GM19372 (cell line): ENCODE results near the gene RCAN2.

Experiments used
- ATAC-seq: cut with Tn5 transposase; IDR thresholded peaks from one replicate; pipeline ENCODE4 v1.9.1; 2021; ENCODE audit warnings: mild to moderate bottlenecking, low read depth, moderate library complexity; ENCODE audit not compliant: unreplicated experiment

RCAN2 gene

DNA sequence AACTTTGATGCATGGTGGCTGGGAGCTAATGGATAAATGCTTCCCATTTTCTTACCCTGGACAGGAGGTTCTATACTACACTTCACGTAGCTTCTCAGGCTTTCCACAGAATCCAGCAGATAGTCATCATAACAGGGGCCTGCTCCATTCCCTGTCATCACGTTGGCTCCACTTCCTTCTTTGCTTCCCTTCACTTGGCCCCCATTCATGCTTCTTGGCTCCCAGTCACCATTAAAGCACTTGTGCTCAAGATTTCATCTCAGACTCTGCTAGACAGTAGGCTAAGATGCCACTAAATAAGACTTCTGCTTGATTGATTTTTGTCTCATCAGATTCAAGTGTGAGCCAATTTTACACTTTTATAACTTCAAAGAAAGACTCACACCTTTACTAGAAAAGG, 186.0 kb downstream of the RCAN2 start:
- ATAC-seq = no peak

GRCh38 chr6:46302816-46303215, 188.4 kb downstream of the RCAN2 start:
- no peak for ATAC-seq

DNA sequence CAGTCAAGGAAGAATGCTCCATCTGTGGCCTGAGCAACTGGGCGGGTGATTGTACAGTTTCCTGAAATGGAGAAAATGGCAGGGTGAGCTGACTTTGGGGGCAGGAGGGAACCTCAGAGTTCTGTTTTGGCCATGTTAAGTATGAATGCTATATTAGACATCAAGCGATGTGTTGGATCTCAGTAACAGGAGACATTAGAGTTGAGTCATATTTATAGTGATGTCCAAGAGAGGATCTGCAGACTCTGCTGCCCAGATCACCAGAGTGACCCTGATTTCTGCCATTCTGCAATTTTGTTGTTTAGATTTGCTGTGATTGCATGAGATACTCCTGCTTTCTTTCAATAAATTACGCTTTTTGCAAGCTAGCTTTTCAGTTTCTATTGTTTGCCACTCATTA, 189.1 kb downstream of the RCAN2 start:
- no peak for ATAC-seq

GRCh38 chr6:46299253-46299652, 192.0 kb downstream of the RCAN2 start:
- ATAC-seq = no peak

GRCh38 chr6:46296586-46296985, 194.7 kb downstream of the RCAN2 start:
- no peak for ATAC-seq

DNA sequence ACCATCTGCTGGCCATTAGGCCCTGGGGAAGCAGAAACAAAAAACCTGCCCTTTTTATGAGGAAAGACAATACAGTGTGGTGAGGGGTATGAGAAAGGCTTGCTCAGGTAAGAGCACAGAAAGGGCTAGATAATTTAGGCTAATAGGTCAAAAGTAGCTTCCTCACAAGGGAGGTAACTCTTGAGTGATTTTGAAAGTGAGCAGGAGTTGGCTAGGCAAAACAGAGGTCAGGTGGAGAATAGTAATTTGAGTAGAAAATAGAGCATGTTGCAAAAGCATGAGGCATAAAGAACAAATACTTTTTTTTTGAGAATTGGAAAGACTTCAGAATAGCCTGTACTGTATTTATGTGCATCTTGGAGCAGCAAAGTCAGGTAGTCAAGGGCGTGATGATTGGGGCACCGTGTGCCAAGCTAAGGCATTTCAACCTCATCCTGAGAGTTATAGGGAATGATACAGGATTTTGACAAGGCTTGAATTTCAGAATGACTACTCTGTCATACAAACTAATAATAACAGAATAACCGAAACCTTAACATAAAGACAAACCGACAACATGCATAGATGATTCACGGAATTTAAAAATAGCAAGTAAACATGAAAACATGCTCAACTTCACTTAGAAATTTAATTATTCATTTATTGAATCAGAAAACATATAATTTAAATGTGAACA, 197.5 kb downstream of the RCAN2 start:
- ATAC-seq = no peak

DNA sequence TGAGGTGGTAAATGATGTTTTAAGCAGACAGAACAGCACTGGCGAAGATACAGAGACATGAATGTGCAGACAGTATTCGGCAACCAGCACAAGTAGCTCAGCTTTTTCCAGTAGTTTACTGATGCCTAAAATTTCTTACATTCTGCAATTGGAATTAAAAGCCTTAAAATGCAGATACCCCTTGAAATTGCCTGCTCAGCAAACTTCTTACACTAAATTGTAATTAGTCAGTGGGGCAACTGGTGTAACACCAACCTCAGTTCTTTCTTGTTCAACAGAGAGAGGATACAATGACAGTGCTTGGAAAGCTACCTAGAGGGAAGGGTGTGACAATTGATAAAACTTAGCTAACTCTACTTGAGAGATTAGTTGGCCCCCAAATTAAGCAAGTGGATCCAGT, 199.4 kb downstream of the RCAN2 start:
- no peak for ATAC-seq

GRCh38 chr6:46291275-46291633, 200.0 kb downstream of the RCAN2 start:
- ATAC-seq = no peak

GRCh38 chr6:46290421-46291274, 200.6 kb downstream of the RCAN2 start:
- ATAC-seq = no peak

DNA sequence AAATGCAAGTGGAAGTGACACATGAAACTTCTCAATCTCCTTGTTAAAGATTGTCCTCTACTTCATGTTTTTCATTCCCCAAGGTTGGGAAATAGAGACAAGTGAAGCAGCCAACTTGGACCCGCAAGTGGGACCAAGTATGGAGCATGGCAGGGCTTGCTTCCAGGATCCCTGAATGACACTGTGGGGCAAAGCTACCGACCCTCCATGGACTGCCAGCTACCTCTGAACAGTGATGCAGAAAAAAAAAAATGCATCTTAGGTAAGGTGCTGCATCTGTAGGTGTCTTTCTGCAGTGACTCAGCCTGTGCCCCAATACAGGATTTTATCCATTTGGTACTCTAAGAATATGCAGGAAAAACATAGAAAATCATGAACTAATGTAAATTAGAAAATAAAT, 201.4 kb downstream of the RCAN2 start:
- no peak for ATAC-seq

- ATAC-seq = no peak
These were observed 202.4 kb downstream of the RCAN2 start for GRCh38 chr6:46288835-46289234.

GRCh38 chr6:46287681-46288080, 203.6 kb downstream of the RCAN2 start:
- no peak for ATAC-seq

GRCh38 chr6:46287043-46287442, 204.2 kb downstream of the RCAN2 start:
- no peak for ATAC-seq

DNA sequence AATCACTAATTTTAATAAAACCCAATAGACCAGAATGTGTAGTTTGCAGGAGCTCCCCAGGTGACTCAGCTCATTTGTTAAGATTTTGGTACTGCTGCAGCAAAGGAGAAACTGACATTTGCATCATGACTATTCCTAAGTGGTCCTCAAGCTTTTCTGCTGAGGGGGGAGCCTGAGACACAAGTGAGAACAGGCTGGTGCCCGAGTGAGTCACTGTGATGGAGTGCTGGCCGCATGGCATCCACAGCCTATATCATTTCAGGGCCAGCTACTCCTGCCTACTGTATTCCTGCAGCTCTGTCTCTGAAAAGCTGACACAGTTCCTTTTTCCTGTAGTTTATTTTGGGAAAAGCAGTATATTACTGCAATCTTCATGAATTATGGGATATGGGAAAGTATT, 206.8 kb downstream of the RCAN2 start:
- ATAC-seq = no peak

DNA sequence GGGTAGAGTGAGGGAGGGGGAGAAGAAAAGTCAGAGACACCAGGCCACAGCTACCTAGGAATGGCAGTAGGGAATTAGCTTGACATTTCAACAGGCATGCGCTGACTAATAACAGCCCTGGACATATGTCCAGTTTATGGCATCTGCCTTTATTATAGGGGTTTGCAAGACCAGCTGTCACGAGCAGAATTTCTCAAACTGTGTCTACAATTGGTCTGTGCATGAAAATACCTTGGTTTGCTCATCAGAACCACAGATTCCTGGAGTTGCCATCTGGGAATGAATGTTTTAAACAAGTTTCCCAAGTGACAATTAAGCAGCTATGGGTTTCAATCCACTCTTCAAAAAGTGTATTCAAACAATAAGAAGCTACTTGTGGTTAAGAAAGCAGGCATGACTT, 210.1 kb downstream of the RCAN2 start:
- ATAC-seq = no peak

- no peak for ATAC-seq
These were observed 211.4 kb downstream of the RCAN2 start for GRCh38 chr6:46279874-46280273.

DNA sequence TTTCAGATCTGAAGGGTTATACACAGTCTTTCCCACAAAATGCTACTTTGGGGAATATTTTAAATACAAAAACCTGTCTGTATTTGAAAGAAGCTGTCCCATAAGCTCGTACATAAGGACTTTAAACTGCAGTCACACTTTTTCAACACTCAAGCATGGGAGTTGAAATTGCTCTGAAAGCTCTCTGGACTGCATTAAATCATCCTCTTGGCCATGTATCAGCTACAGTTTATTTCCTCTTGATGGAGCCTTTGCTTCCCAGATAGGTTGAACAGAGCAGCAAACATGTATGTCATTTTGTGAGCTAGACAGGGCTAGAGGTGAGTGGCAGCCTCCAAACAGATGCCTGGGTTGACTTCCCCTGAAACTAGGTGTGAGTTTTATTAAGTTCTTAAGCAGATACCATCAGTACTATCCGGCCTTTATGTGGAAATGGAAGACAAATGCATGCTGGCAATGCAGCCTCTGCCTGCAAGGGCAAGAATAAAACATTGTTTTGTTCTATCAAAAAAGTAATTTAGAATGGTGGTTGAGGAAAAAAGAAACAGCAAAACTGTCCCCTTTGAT, 214.6 kb downstream of the RCAN2 start:
- ATAC-seq = no peak

- no peak for ATAC-seq
These were observed 216.7 kb downstream of the RCAN2 start for GRCh38 chr6:46274502-46274901.

DNA sequence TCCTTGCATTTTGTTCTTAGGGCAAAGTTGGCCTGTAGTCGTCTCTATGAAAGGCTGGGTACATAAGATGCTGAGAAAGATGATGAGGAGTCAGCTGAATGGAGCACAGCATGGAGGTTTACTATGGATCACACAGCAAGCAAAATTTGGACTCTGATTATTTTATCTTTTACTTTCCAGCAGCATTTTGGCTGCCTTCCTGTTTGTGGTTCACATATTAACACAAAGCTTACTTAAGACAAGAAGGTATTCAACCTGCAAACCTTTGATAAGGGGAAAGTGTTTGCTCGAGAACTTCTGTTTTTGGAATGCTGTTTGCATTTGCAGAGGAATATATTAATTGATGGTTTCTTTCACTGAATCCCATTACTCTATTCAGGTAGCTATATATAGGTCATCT, 217.3 kb downstream of the RCAN2 start:
- ATAC-seq = no peak

- ATAC-seq = no peak
These were observed 219.5 kb downstream of the RCAN2 start for GRCh38 chr6:46271728-46272127.

DNA sequence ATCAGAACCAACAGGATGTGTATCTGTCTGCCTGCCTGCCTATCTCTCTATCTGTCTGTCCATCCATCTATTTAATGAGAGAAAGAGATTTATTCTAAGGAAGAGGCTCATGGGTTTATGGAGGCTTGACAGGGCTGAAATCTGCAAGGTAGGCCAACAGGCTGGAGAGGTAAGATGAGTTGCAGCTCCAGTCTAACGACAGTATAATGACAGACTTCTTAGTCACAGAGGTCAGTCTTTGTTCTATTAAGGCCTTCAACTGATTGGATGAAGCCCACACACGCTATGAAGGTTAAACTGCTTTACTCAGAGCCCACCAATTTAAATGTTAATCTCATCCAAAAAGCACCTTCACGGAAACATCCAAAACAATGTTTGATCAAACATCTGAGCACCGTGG, 220.1 kb downstream of the RCAN2 start:
- no peak for ATAC-seq

DNA sequence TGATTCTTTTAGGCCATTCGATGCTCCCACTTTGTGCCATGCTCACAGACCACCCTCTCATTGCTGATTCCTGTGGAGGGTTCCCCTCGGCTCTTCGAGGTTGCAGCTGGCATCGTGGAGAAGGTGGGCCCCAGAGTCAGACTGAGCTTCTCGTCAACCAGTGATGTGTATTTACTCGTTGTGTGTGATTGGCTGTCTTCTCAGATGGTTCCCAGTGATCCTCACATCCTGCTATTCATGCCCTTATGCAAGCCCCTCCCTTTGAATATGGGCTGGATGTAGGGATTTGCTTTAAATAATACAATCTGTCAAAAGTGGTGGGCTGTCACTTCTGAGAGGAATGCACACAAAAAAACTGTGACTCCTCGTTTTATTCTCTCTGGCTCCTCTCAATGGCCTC, 220.9 kb downstream of the RCAN2 start:
- no peak for ATAC-seq
